Cerebellar nuclear complex (tissue), 1 donor: Measurements from ENCODE around the gene ULBP1.
"Not testable (repeated sequence)": the region's sequence is repeated elsewhere in the genome, so short reads cannot be mapped to it uniquely, and the experiment has no call there.

Source experiments
- DNase-seq, 2 experiments: peaks; one replicate each; lab custom pipeline; 2025; lab: John Stamatoyannopoulos, UW

Gene ULBP1

DNA sequence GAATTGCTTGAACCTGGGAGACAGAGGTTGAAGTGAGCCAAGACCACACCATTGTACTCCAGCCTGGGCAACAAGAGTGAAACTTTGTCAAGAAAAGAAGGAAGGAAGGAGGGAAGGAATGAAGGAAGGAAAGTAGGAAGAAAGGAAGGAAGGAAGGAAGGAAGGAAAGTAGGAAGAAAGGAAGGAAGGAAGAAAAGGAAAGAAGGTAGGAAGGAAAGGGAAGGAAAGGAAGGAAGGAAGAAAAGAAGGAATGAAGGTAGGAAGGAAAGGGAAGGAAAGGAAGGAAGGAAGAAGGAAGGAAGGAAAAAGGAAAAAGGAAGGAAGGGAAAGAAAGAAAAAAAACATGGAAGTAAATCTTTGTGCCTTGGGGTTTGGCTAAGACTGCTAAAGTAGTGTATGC, 11.7 kb downstream of the ULBP1 start:
- DNase-seq: no peak

DNA sequence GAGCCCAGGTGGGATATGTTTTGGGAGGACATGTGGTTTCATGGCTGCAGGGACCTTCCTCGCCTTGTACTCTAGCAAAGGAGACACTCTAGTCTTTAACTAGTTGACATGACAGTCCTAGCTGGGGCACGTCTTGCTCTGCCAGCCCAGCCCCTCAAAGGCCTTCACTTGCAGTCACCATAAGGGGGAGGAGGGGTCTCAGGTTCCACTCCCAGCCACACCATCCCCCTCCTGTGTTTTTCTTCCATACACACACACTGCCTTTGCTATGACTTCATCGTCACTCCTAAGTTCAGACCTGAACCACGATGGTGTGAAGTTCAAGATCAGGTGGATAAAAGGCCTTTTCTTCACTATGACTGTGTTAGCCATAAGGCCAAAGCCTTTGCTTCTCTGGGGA, 13.5 kb downstream of the ULBP1 start:
- DNase-seq: no peak

GRCh38 chr6:149978610-149979009, 14.9 kb downstream of the ULBP1 start:
- no peak for DNase-seq

DNA sequence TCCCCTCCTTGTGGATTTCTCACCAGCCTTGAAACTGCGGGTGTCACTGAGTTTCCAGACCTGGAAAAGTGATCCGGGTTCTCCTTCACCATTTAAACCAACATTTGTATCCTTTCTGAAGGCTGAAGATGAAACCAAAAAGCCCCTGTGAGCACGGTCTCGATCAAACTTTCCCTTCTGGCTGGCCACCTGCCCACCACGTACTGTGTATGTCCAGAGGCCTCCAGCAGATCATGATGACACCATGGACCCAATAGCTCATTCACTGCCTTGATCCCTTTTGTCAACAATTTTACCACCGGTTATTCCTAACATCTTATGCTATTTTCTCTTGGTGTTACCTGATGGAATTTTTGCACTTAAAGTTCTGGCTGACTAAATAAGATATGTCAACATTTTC, 15.6 kb downstream of the ULBP1 start:
- no peak for DNase-seq

GRCh38 chr6:149983145-149983544, 19.4 kb downstream of the ULBP1 start:
- no peak for DNase-seq

DNA sequence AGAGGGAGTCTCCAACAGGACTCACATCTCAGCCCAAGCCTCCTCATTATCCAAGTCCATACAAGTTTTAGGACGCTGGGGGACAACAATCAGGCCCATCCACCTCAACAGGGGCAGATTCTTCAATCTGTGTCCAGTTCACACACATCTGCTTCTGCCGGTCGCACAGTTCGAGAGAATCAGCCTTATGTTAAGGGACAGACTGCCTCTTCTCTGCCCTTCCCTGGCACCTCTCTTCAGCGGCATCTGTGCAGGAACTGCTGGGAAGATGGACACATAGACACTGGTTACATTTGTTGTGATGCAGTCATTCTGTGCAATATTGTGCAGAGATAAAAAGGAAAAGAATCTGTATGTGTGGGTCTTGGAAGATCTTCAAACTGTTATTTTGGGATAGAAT, 21.0 kb downstream of the ULBP1 start:
- no peak for DNase-seq

GRCh38 chr6:149985481-149985937, 21.8 kb downstream of the ULBP1 start:
- no peak for DNase-seq

- no peak for DNase-seq
These were observed 23.9 kb downstream of the ULBP1 start for GRCh38 chr6:149987602-149988107.

DNA sequence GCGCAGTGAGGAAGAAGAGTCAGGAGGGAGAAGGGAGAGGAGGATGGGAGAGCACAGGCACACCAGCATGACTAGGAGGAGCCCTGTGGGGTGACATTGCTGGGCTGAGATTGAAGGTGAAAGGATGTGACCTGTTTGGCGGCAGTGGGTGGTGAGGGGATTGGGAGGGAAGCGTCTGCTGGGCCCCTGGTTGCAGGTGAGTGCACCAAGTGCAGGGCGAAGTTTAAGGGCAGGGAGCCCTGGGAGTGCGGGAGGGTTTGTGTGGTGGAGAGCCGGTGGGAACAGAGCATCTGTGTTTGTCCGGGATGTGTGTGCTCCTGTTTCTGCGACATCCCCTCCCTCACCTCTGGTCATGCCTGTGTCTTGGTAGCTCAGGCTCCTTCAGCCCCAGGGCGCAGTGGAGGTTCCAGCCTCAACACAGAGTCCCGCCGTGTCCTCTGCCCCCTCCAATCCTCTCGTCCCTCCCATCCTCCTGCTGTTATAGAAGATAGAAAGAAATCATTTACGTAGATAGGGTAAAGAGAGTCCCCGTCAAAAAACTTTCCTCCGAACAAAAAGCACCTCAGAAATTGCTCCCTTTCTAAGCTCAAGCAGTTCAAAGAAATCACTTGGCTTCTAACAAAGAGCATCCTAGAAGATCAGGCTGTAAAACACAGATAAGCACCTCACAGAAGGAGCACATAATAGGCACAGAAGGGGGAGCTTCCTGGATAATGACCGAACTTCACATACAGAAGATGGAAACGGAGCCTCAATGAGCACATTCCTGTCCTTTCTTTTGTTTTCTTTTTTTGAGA, 25.0 kb downstream of the ULBP1 start:
- DNase-seq: no peak

DNA sequence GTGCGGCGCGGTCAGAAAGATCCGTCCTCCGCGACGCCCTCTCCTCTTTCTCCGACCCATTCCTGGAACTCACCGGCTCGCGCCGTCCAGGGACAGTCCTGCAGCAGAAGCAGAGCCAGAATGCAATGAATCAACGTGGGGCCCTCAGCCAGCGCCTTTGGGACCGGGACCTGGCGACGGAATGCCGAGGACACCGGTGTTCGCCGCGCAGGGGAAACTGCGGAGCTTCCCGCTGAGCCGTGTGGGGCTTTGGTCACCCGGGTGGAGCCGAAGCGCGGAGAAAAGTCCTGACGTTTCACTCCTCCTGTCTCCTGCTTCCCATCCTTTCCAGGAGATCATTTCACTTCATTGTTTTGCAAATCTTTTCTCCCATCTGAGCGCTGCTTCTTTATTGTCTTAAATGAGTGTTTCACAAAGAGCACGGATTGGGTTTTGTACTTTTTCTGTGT, 26.5 kb downstream of the ULBP1 start:
- DNase-seq: no peak

DNA sequence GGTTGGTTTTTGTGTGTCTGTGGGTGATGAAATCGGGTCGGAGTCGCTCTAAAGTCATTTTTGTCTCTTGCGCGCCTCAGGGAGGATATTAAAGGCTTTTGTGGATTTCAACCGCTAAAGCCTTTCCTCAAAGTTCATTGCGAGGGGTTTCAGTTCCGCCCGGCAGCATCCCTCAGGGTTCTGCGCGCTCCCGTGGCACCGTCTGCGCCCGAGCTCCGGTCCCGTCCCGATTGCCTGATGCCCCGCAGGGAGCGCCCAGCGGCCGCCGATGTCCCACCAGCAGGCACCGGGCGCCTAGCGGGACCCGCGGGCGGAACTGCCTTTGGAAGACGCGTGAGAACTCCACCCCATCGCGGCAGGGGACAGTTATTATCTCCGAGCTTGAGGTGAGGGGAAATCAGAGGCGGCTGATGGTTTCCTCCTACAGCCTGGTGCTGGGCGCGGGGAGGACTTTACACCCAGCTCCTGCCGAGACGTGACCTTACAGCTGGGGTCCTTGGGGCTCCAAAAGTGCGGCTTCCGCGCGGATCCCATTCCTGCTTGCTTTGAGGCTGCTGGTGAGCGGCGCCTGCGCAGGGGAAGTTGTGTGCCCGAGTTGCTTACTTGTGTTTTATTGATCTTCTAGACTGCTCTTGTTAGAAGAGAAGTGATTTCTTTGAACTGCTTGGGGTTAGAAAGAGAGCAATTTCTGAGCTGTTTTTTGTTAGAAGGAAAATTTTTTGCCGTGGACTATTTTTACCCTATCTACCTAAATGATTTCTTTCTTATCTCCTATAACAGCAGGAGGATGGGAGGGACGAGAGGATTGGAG, 27.1 kb downstream of the ULBP1 start:
- DNase-seq: no peak

GRCh38 chr6:149991472-149991795, 27.7 kb downstream of the ULBP1 start:
- DNase-seq: not testable (repeated sequence)

GRCh38 chr6:149991838-149992237, 28.1 kb downstream of the ULBP1 start:
- DNase-seq: no peak

GRCh38 chr6:149995235-149995750, 31.6 kb downstream of the ULBP1 start:
- no peak for DNase-seq

DNA sequence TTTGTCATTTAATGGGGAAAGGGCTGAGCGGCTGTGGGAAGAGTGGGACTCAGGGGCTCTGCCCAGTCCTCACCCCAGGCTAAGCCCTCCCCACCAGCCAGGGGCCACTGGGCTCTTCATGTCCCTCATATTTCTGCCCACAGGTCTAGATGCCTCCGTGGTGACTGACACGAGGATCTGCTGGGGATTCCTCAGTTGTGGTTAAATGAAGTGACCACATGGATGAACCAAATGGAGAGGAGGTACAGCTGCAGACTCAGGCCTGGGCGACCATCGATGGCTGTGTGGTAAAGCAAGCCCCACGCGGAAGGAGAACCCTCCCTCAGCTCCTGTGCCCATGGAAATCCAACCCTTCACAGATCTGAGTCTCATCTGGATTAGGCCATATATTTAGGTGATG, 32.2 kb downstream of the ULBP1 start:
- DNase-seq: no peak

DNA sequence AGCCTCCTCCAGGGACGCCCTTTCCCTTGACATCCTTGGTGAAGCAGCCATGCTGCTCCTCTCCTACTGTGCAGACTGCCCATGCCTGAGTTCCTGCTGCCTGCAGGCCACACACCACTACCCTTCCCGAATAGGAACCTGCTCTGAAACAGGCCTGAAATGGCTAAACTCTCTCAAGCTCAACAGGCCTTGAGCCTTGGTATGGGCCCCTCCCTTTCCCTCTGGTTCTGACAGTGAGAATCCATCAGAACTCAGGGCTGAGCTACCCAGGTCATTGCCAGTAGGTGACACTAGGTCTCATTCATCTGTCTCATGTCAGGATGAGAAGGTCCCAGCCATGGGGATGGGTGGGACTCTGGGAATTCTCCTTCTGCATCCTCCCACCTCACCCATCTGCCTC, 35.9 kb downstream of the ULBP1 start:
- no peak for DNase-seq

DNA sequence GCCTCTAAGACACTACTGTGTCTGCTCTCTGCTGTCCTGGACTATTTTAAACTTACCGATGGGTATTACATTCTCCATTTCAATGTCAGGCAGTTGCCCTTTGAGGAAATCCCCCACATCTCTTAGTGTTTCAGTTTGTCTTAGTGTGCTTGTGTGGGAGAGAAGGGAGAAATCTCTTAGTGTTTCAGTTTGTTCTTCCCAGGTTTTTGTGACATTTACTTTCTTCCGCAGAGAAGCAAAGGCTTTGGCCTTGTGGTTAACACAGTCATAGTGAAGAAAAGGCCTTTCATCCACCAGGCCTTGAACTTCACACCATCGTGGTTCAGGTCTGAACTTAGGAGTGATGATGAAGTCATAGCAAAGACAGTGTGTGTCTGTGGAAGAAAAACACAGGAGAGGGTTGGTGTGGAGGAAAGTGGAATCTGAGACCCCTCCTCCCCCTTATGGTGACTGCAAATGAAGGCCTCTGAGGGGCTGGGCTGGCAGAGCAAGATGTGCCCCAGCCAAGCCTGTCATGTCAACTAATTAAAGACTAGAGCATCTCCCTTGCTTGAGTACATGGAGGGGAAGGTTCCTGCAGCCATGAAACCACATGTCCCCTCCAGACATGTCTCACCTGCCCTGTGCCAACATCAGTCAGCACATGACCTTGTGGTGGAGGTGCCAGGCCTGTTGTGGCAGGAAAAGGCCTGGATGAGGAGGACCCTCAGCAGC, 37.7 kb downstream of the ULBP1 start:
- DNase-seq: no peak

- no peak for DNase-seq
These were observed 39.0 kb downstream of the ULBP1 start for GRCh38 chr6:150002710-150003109.

DNA sequence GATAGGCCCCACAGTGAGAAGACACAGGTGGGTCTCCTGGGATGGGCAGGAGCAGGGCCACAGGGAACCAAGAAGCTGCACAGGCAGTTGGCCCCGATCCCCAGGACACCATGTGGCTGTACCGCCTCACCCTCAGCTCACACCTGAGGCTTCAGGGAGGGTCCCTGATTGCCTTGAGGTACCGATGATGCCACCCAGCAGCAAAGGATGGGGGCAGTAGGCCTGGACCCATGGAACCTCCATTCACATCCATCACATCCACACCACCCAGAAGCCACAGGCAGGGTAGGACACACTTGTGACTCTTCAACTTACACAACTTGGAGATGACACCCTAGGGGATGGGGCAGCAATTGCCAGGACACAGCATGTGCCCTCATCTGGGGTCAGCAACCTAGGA, 39.9 kb downstream of the ULBP1 start:
- not testable (repeated sequence) for DNase-seq

- no peak for DNase-seq
These were observed 40.5 kb downstream of the ULBP1 start for GRCh38 chr6:150004101-150004782.
